HG02571 (cell line): ENCODE measurements around the gene PFN3.

Experiments used
- ATAC-seq: cut with Tn5 transposase; IDR thresholded peaks from one replicate; pipeline ENCODE4 v1.9.1; 2021; ENCODE audit warnings: mild to moderate bottlenecking, moderate library complexity; ENCODE audit not compliant: unreplicated experiment

PFN3 gene

DNA sequence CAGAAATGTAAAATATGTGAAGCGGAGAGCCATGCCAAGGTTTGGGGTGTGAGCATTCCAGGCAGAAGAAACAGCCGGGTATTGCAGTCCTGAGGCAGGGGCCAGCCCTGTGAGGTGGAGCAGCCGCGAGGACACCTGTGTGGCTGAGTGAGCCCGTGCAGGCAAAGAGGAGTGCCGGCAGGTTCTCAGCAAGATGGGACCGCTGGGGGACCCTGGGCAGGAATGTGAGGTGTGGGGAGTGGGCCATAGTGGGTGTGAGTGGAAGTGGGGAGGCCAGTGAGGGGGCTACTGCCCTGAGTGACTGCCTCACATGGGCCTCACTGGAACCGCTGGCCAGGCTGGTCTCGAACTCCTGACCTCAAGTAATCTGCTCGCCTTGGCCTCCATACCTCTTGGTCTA is 38.0 kb upstream of the PFN3 start:
- no peak for ATAC-seq

DNA sequence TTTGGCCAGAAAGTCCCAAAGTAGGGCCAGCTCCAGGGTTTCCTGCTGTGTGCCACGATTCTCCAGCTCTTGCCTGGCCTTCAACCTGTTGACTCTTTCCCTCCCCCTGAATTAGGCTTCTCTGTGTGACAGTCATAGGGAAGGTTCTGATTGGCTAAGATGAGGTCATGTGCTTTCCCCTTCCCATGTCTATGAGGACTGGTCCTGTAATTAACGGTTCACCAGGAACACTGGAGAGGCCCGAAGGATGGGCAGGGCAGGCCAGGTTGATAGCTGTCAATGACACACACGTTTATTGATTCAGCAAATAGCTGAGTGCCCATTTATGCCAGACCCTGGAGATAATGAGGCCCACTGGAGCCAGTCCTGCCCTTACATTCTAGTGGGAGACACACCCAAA is 37.2 kb upstream of the PFN3 start:
- ATAC-seq, result no peak

DNA sequence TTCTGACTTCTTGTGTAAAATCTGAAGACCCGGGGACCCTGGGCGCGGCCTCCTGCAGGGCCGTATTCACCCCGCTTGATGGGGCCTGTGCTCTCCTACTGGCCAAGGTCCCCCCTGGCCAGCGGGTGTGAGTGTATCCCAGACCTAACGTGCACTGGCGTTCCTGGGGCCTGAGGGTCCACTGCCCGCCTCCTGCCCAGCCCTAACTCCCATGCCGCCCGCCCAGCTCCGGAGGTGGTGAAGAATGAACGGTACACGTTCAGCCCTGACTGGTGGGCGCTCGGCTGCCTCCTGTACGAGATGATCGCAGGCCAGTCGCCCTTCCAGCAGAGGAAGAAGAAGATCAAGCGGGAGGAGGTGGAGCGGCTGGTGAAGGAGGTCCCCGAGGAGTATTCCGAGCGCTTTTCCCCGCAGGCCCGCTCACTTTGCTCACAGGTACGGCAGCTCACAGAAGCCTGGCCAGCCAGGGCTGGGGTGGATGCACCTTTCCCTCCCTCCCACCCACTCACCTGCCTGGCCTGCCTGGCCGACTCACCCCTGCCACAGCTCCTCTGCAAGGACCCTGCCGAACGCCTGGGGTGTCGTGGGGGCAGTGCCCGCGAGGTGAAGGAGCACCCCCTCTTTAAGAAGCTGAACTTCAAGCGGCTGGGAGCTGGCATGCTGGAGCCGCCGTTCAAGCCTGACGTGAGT is 35.5 kb upstream of the PFN3 start:
- no peak for ATAC-seq

DNA sequence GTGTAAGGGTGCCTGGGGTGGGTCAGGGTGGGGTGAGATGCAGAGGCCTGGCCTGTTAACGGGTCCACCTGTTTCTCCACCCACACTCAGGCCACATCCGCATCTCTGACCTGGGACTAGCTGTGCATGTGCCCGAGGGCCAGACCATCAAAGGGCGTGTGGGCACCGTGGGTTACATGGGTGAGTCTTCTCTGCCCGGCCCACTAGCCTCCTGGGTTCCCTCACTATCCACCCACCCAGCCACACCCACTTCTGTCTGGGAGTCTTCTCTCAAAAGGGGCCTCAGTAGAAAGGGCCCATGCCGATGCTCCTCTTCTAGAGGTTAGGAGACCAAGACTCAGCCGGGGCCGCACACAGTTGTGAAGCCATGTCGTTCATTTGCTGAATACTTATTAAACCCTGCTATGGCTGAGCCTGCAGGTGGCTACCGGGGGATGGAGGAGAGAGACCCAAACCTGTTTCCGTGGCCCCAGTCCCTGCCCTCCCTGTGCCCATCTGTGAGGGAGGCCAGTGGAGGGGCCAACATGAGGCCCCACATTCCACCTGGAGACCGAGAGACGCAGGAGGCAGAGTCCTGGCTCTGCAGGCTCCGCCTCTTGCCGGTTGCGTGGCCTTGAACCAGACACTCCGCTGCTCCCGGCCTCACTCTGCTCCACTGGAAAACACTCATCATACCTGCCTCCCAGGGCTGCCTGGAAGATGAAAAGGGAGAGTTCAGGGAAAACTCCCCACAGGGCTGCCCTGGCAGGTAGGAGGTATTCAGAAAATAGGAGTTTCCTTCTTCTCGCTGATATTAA is 34.7 kb upstream of the PFN3 start:
- no peak for ATAC-seq

DNA sequence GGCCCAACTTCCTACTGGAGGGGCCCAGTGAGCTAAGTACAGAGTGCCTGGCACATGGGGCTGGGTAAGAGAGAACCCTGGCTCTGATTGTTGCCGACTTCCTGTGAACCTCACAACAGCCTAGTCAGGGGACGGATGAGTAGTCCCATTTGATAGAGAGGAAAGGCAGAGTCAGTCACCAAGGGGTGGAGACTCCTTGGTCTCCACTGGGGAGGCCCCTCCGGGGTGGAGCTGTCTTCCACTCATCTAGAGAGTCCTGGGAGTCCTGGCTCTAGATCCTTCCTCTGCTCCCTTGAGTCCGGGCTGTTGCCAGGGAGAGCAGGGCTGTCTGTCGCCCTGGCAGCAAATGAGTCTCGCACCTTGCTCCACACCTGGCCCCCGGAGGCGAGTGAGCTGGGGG is 34.0 kb upstream of the PFN3 start:
- ATAC-seq, result no peak

DNA sequence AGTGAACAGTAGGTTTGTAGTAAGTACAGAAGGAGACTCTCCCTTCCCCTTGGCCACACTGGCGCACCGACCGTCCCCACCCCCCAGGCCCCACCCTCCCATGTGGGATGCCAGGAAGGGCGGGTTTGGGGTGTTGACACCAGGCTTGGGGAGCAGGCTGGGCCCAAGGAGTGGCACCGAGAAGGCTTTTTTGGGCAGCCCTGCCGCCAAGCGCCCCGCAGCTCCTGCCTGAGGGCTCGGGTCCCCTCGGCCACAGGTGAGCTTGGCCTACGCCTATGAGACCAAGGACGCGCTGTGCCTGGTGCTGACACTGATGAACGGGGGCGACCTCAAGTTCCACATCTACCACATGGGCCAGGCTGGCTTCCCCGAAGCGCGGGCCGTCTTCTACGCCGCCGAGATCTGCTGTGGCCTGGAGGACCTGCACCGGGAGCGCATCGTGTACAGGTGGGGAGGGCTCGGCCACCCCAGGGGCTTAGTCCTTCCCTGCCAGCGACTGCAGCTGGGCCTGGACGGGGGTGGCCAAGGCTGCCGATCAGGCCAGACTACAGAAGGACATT is 33.3 kb upstream of the PFN3 start:
- no peak for ATAC-seq

DNA sequence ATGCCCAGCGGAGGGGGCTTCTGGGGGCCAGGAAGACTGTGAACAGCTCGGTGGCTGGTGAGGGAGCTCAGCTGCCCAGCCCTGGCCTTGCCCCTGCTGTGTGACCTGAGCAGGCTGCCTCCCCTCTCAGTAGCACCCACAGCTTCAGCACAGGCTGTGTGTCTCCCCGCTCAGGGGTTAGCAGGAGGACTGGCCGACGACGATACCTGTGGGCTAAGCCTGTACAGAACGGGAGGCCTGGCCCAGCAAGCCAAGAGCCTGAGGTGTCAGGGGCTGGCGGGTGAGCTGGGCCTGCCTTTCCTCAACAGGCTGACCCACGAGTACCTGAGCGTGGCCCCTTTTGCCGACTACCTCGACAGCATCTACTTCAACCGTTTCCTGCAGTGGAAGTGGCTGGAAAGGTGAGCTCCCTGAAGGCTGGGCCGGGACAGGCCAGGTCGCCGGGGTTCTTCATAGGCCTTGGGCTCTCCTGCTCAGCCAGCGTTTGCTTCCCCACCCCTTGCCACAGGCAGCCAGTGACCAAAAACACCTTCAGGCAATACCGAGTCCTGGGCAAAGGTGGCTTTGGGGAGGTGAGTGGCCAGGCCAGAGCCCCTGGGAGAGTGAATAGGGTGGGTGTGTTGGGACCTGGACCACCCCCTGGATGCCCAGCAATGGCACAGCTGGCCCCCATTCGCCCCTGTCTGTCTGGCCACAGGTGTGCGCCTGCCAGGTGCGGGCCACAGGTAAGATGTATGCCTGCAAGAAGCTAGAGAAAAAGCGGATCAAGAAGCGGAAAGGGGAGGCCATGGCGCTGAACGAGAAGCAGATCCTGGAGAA is 32.6 kb upstream of the PFN3 start:
- no peak for ATAC-seq

DNA sequence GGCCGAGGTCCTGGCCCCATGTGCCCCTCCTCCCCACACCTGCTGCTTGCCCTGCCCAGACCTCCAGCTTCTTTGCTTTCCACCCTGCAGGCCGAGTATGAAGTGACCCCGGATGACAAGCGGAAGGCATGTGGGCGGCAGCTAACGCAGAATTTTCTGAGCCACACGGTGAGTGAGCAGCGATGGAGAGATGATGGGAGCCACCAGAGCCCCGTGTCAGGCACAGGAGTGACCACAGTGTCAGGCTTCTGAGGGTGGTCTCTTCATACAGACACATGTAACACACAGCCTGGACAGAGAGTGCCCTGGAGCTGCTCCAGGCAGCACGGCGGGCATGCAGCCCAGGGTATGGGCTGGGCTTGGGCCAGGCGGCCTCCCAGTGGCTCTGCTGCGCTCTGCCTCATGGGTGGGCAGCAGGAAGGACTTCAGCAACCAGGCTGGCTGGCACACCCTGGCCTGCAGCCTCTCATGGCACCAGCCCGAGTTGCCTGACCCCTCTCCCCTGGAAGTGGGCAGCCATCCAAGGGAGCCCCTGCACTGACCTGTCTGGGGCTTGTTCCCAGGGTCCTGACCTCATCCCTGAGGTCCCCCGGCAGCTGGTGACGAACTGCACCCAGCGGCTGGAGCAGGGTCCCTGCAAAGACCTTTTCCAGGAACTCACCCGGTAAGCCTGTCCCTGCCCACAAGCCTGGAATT is 31.8 kb upstream of the PFN3 start:
- ATAC-seq, result no peak

DNA sequence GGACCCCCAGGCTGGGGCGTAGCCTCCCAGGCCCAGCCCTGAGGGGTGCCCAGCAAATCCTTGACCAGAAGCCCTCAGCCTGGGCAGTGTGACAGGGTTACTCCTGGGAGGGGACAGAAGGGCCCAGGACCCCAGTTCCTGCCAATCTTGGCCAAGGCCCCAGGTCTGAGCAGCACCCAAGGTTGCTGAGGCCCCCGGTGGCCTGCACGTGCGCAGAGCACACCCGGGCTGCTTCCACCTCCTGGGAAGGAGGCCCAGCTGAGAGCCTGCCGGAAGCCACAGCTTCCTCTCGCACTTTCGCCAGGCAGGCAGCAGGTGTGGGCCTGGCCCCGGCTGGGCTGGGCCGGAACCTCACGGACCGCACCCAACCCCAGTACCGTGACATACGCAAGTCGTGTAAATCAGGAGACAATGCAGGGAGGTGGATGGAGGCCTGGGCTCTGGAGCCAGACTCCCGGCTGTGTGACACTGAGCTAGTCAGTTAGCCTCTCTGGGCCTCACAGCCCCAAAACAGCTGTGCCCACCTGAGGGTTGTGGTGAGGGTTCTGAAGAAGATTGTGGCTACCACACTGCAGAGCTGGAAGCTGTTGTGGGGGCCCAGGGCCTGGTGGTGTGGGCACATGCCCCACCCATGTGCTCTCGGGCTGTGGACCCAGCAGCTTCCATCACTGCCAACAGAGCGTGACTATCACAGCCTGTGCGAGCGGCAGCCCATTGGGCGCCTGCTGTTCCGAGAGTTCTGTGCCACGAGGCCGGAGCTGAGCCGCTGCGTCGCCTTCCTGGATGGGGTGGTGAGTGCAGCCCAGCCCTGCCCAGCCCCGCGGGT is 31.1 kb upstream of the PFN3 start:
- peak; percentile 33 for ATAC-seq

DNA sequence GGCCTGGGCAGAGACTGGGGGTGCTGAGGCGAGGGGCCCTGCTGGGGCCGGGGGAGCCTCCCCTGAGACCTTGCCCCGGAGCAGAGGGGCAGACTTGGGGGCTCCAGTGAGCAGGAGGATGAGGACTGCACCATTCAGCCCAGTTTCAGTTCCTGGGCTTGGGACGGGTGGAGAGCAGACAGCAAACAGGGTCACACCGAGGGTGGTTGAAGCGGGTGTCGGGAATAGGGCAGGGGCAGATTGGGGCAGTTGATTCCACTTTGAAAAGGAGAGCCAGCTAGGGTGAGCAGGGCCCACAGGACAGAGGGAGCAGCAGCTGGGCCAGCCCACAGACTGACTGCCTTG is 30.5 kb upstream of the PFN3 start:
- ATAC-seq, result no peak

DNA sequence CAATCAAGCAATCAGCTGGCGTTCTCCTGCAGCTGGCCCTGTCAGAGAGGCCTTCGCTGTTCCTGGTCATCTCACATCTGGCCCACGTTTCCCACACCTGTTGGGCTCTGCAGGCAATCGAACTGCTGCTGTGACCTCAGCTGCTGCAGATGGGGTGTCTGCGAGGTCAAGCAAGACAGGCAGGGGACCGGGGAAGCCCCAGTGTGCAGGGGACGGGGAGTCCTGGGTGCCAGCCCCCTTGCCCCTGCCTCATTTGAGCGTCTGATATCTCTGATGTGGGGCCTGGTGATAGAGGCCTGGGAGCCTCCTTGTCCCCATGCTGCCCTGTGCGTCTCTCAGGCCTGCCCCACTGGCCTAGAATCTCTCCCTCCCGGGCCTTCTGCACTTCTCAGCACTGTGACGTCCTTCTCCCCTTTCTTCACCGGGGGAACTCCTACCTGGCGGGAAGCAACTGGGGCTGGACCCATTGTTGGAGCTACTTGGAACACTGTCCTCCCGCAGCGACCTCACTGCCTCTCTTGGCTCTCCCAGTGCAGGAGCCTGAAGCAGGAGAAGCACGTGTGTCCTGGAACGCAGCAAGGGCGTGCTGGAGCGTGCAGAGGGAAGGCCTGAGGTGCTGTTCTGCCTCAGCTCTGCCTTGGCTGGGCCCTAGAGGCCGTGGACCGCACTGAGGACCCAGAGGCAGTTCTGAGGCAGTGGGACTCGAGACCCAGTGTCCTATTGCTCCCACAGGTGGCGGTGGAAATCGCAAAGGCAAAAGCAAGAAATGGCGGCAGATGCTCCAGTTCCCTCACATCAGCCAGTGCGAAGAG is 29.9 kb upstream of the PFN3 start:
- ATAC-seq, result no peak

DNA sequence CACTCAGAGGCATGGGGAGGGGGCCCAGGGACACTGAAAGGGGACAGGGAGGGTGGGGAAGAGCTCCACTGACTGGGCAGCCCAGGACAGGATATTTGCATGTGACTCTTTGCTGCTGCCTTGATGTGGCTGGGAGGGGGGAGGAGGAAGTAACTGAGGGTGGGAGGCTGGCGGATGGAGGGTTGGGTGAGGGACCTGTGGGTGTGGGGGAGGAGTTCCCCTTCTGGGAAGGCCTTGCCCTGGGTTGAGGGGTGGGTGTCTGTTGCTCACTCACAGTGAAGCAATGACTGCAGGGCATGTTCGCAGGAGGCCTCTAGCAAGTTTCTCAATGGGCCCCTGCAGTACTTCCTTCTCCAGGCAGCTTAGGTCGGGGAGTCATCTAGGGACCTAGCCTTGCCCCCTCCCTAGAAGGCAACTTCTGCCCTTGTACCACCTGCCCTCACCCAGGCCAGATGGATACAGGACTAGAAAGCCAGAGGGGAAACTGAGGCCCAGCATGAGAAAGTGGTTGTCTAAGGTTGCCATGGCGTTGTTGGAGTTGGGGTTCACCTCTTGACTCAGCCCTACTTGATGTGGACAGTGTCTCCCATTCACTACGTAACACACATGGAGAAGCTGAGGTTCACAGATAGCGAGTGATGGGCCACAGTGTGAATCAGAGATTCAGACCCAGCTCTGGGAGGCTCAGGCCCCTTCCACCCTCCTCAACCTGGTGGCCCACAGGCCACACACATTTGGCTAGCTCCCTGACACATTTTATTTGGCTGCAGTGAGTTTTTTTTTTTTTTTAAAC is 29.0 kb upstream of the PFN3 start:
- no peak for ATAC-seq

DNA sequence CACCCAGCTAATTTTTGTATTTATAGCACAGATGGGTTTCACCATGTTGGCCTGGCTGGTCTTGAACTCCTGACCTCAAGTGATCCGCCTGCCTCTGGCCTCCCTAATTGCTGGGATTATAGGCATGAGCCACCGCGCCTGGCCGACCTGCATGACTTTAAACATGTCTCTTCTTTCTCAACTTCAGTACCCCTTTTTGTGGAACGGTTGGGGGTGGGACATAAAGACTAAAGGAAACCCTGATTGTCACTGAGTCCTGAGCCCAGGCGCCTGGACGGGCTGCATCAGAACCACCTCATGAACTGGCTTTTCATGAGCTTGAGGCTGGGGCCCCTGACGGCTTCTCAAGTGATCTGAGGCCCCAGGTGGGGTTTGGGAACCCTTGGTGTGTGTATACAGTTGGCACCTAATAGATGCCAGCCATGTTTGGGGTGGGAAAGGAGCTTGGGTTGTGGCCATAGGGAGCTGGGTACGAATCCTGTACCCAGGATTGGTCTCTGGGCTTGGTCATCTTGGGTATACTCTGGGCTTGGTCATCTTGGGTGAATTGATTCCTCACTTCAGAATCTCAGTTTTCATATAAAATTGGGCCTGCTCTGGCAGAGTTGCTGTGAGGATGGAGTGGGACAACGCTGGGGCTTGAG is 28.2 kb upstream of the PFN3 start:
- no peak for ATAC-seq

DNA sequence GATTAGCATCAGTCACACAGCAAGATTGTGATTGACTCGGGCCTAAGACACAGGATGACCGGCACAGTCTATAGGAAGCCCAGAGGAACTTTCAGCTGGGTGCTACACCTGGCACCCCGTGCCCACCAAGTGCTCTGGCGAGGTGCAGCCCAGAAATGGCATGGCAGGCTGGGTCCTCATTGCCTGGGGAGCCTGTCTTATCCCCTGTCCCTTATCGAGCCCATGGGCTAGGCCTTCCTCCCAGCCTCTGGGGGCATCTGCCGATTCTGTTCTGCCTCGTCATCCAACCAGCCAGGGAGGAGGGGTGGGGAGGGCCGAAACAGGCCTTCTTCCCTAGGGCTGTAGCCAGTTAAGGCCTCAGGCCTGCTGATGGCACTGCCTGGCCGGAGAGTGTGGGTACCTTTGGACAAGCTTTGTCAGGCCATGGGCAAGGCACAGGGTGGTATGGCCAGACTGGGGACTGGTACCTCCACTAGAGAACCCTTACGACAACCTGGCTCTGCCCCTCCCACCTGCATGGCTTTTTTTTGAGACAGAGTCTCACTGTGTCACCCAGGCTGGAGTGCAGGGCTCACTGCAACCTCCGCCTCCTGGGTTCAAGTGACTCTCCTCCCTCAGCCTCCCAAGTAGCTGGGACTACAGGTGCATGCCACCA is 27.6 kb upstream of the PFN3 start:
- no peak for ATAC-seq

DNA sequence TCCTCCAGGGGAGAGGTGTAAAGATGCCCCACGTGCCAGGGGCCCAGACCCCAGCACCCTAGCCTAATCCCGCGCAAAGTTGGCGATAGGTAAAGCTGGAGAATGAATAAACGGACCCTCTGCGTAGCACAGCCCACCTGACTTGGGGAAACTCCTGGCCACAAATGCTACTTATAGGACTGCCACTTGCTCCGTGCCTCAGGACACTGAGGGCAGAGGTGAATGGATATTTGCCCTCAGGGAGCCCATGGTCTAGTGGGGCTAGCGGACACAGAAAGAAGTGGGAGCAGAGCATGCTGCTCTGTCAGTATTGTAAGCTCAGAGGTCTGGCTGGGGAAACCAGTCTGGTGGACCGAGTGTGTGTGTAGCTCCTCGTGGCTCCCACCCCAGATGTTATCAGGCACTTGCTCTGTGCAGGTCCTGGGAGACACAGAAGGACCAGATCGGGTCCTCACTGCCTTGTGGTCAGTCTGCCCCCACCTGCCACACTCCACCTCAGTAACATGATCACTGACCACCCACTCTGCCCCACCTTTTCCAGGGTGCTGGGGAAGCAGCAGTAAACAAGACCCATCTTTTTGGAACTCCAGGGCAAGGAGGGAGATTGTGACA is 26.9 kb upstream of the PFN3 start:
- no peak for ATAC-seq

DNA sequence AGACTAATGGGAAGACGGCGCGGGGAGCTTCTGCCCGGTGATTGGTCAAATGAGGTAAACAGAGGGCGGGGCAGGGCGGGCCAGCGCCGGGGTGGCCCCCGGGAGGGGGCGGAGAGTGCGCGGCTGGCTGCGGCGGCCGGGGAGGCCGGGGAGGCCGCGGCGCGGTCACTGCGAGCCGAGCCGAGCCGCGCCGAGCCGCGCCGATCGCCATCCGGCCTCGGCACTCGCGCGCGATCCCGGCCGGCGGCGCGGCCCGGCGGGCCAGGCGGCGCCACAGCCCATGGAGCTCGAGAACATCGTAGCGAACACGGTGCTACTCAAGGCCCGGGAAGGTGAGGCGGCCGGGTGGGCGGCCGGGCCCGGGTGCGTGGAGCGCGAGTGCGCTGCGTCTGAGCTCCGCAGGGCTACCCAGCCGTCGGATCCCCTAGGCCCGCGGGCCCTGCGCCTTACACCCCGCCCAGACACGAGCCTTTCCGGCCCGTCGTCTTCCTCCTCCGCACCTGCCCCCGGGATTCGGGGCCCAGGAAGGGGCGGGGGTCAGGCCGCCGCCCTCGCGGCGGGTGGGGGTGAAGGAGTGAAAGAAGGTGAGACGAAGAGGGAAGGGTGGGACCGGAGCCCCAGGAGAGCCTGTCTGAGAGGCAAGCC is 26.2 kb upstream of the PFN3 start, which contains the start of gene GRK6:
Gene GRK6 (plus strand): TSS at position 111 of the 645 bp plus-strand sequence. CDS start 170 bp downstream, at position 281.
- ATAC-seq, result peak; percentile 4
